ENCODE data around the gene HDAC7. TPM values are rescaled to one million over a fixed set of nuclear protein-coding genes. Genes with fewer than 3 reads are reported as not detected.
A peak's percentile ranks its signal among the peaks of the same experiment; 100 is the strongest.

HDAC7 gene
- total RNA-seq, 1 experiment from 2014 or later: 44.2 TPM

- intact Hi-C loops (cut with micrococcal nuclease): no loop called here
These were observed 36.4 kb upstream of the HDAC7 start for GRCh38 chr12:47856094-47856493.

GRCh38 chr12:47855502-47855901, 35.8 kb upstream of the HDAC7 start:
- Histone ChIP-seq H3K79me2 (ENCODE audit: low read length) (no peaks in the 10 kb centered on the region), H2AFZ (ENCODE audit: low read length) (no peak overlapping the region), H4K20me1 (ENCODE audit: low read length) (no peaks in the 10 kb centered on the region), H3K27ac (ENCODE audit: low read length) (no peak overlapping the region), H3K4me2 (ENCODE audit: low read length) (no peak overlapping the region), H3F3A (ENCODE audit: low read length, unreplicated experiment) (no peaks in the 10 kb centered on the region), H3K27me3 (ENCODE audit: low read length) (no peaks in the 10 kb centered on the region), H3K9me2 (replicated peaks; ENCODE audit: low read length) (no peaks in the 10 kb centered on the region), H3K9ac (ENCODE audit: low read length) (no peak overlapping the region), H3K4me3 (ENCODE audit: low read length) (no peak overlapping the region), H3K4me1 (ENCODE audit: insufficient read depth, low read length) (peaks cover 7% of the 10 kb centered on the region), H3K36me3 (ENCODE audit: low read depth, low read length) (peaks cover 12% of the 10 kb centered on the region), H3K9me3 (ENCODE audit: low read length) (no peaks in the 10 kb centered on the region)
- intact Hi-C loops (cut with micrococcal nuclease): no loop called here
- ChIA-PET POLR2A (ENCODE audit: unreplicated experiment) (no interaction called here), CTCF (interaction anchor here (0.6 kb wide), 1 partner anchor 18 kb away, joined by 3 read pairs; no protein-coding TSS in a partner anchor)
- DNase-seq (no peak), ATAC-seq (no peak)
- no TSS peak for BruUV-seq (replicated peaks)
- TF ChIP-seq CTCF (conservative IDR thresholded peaks at IDR 0.05; ENCODE audit: low read depth, low read length) (0 out of 2 replicates have a peak, but pooled peaks have one; percentile 13), EZH2 (IDR thresholded peaks at IDR 0.05; ENCODE audit: low read length, unreplicated experiment) (no peak)

More at GRCh38 chr12:47856094-47856493, 36.4 kb upstream of the HDAC7 start:
- Histone ChIP-seq H3K79me2 (ENCODE audit: low read length) (no peaks in the 10 kb centered on the region), H4K20me1 (ENCODE audit: low read length) (no peaks in the 10 kb centered on the region), H3K9ac (ENCODE audit: low read length) (no peak overlapping the region), H3K9me2 (replicated peaks; ENCODE audit: low read length) (no peaks in the 10 kb centered on the region), H3K4me3 (ENCODE audit: low read length) (no peak overlapping the region), H3K9me3 (ENCODE audit: low read length) (no peaks in the 10 kb centered on the region), H3K36me3 (ENCODE audit: low read depth, low read length) (peaks cover 12% of the 10 kb centered on the region), H3K27me3 (ENCODE audit: low read length) (no peaks in the 10 kb centered on the region), H3K4me2 (ENCODE audit: low read length) (no peak overlapping the region), H3F3A (ENCODE audit: low read length, unreplicated experiment) (no peaks in the 10 kb centered on the region), H3K27ac (ENCODE audit: low read length) (no peak overlapping the region), H3K4me1 (ENCODE audit: insufficient read depth, low read length) (peaks cover 7% of the 10 kb centered on the region), H2AFZ (ENCODE audit: low read length) (no peak overlapping the region)
- no peak for ATAC-seq
- TF ChIP-seq EZH2phosphoT487 (IDR thresholded peaks at IDR 0.05; ENCODE audit: borderline replicate concordance, low read length) (no peak), CTCF (conservative IDR thresholded peaks at IDR 0.05; ENCODE audit: low read depth, low read length) (no peak), EZH2 (IDR thresholded peaks at IDR 0.05; ENCODE audit: low read length, unreplicated experiment) (no peak)
- DNase-seq: no peak
- BruUV-seq (replicated peaks): no TSS peak
- CTCF ChIA-PET: interaction anchor here (0.6 kb wide), 1 partner anchor 19 kb away, joined by 3 read pairs; no protein-coding TSS in a partner anchor
- POLR2A ChIA-PET (ENCODE audit: unreplicated experiment): no interaction called here

- Histone ChIP-seq H3K27ac (ENCODE audit: low read length) (no peak overlapping the region), H3K4me3 (ENCODE audit: low read length) (no peak overlapping the region), H3K9me3 (ENCODE audit: low read length) (no peaks in the 10 kb centered on the region), H3F3A (ENCODE audit: low read length, unreplicated experiment) (no peaks in the 10 kb centered on the region), H4K20me1 (ENCODE audit: low read length) (no peaks in the 10 kb centered on the region), H3K4me1 (ENCODE audit: insufficient read depth, low read length) (peaks cover 7% of the 10 kb centered on the region), H3K36me3 (ENCODE audit: low read depth, low read length) (peaks cover 12% of the 10 kb centered on the region), H3K27me3 (ENCODE audit: low read length) (no peaks in the 10 kb centered on the region), H3K4me2 (ENCODE audit: low read length) (no peak overlapping the region), H3K79me2 (ENCODE audit: low read length) (no peaks in the 10 kb centered on the region), H3K9ac (ENCODE audit: low read length) (no peak overlapping the region), H3K9me2 (replicated peaks; ENCODE audit: low read length) (no peaks in the 10 kb centered on the region), H2AFZ (ENCODE audit: low read length) (no peak overlapping the region)
- no peak for DNase-seq
- TF ChIP-seq EZH2phosphoT487 (IDR thresholded peaks at IDR 0.05; ENCODE audit: borderline replicate concordance, low read length) (no peak), CTCF (conservative IDR thresholded peaks at IDR 0.05; ENCODE audit: low read depth, low read length) (no peak), EZH2 (IDR thresholded peaks at IDR 0.05; ENCODE audit: low read length, unreplicated experiment) (no peak)
- ChIA-PET CTCF (no interaction called here), POLR2A (ENCODE audit: unreplicated experiment) (no interaction called here)
- intact Hi-C loops (cut with micrococcal nuclease): no loop called here
- BruUV-seq (replicated peaks): no TSS peak
- ATAC-seq: no peak
These were observed 34.8 kb upstream of the HDAC7 start for GRCh38 chr12:47854531-47854930.

Data from PC-3 (cell line).